Skeletal muscle satellite cell (primary cell): ENCODE results near the gene PRR9. TPM values are rescaled to one million over a fixed set of nuclear protein-coding genes. Genes with fewer than 3 reads are reported as not detected.
"Not testable (repeated sequence)": the region's sequence is repeated elsewhere in the genome, so short reads cannot be mapped to it uniquely, and the experiment has no call there.

Experiments
- H3K27me3 ChIP-seq: 2 replicates; pipeline ENCODE4 v1.7.0; 2013; ENCODE audit warnings: low read length; ENCODE audit not compliant: control insufficient read depth, insufficient read depth
- H3K36me3 ChIP-seq: 2 replicates; pipeline ENCODE4 v1.7.0; 2013; ENCODE audit warnings: mild to moderate bottlenecking, control low read depth, low read length; ENCODE audit not compliant: insufficient read depth
- H3K4me1 ChIP-seq: 2 replicates; pipeline ENCODE4 v1.7.0; 2013; ENCODE audit warnings: low read length; ENCODE audit not compliant: control insufficient read depth, insufficient read depth
- H3K4me2 ChIP-seq: 2 replicates; pipeline ENCODE4 v1.7.0; 2013; ENCODE audit warnings: mild to moderate bottlenecking, low read length
- H3K4me3 ChIP-seq: 2 replicates; pipeline ENCODE4 v1.7.0; 2013; ENCODE audit warnings: low read length
- H3K9ac ChIP-seq: 2 replicates; pipeline ENCODE4 v1.7.0; 2013; ENCODE audit warnings: mild to moderate bottlenecking, low read depth, low read length, moderate library complexity
- H3K9me3 ChIP-seq: replicated peaks from 2 replicates; pipeline ENCODE4 v1.7.0; 2013; ENCODE audit warnings: mild to moderate bottlenecking, control low read depth, low read length
- total RNA-seq: library from RNA; depleted of rRNA; stranded (reverse); fragments of >200 nt; gene quantifications from 2 replicates; pipeline ENCODE4 v1.2.3, GENCODE V29; 2012; rRNA removed

PRR9 gene, protein sequence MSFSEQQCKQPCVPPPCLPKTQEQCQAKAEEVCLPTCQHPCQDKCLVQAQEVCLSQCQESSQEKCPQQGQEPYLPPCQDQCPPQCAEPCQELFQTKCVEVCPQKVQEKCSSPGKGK
- total RNA-seq = not detected in 2 replicates

DNA sequence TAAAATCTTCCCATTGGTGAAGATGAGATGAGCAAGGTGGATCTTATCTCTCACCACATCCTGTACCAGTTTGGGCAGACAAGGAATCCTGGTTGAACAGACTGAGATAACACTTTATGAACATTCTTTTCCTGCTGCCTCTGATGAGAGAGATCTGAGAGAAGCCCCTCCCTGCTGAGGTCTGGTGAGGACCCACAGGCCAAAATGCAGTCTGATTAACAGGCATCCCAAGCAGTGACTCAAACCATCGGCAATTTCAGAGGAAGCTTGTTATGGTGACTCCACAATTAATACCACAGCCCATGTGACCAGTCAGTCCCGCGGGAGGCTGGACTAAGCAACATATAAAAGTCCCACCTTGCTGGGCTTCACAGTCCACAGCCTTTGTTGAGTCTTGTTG lies at the start of gene PRR9:
PRR9 (plus strand) TSS at position 373 of the 400 bp plus-strand sequence. CDS start 561 bp downstream, outside the sequence.
- Histone ChIP-seq H3K27me3 (peaks cover 14% of the 10 kb centered on the region), H3K4me1 (no peaks in the 10 kb centered on the region), H3K4me3 (no peak within 1 kb of the TSS), H3K36me3 (no peaks in the 10 kb centered on the region), H3K9me3 (no peaks in the 10 kb centered on the region), H3K9ac (no peak within 1 kb of the TSS), H3K4me2 (no peak within 1 kb of the TSS)

DNA sequence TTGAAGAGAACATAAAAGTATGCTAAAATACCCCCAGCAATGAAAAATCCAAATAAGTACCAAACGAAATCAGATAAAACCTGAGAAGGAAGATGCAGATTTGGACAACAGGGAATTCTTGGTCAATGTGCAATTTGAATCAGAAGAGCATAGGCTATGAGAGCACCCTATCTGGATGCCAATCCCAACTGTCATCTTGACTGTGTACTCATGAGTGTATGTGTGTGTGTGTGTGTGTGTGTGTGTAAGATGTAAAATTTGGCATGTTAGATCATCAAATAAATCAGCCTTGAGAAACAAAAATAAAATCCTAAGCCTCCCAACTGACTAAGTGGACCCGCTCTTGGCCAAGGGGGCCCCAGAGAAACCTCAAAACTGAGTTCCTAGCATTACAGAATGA lies 48.7 kb upstream of the PRR9 start:
- Histone ChIP-seq H3K9ac (no peak overlapping the region), H3K9me3 (no peaks in the 10 kb centered on the region), H3K27me3 (no peaks in the 10 kb centered on the region), H3K4me2 (no peak overlapping the region), H3K4me3 (no peak overlapping the region), H3K4me1 (no peaks in the 10 kb centered on the region), H3K36me3 (no peaks in the 10 kb centered on the region)

DNA sequence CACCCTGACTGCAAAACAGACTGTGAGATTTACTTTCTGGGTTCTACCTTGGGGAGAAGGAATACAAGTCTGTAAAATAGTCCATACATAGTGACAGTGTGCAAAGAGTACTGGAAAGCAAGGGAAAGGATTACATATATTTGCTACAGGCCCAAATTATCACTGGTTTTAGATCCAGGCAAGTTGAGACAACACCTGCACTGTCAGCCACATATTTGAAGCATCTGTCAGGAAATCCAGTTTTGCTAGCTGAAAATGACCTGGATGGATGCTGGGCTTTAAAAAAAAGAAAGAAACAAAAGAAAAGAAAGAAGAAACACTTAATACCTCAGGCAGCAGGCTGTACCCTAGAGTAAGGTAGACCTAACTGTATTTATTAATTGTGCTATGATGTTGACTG lies 42.8 kb upstream of the PRR9 start:
- H3K4me3 ChIP-seq = no peak overlapping the region

DNA sequence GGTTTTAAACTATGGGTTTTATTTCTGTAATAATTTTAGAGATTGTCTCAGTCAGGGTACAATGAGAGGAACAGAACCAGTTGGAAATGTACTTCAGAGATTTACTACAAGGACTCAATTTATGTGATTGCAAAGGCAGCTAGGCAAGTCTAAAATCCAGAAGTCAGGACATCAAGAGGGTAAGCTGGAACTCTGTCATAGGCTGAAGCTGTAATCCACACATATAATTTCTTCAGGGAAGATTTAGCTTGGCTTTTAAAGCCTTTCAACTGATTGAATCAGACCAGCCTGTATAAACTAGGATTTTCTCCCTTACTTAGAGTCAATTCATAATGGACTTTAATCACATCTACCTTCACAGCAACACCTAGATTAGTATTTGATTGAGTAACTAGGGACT lies 38.5 kb upstream of the PRR9 start:
- Histone ChIP-seq H3K4me3 (no peak overlapping the region), H3K27me3 (no peaks in the 10 kb centered on the region), H3K9ac (no peak overlapping the region), H3K36me3 (no peaks in the 10 kb centered on the region), H3K9me3 (no peaks in the 10 kb centered on the region), H3K4me2 (no peak overlapping the region), H3K4me1 (no peaks in the 10 kb centered on the region)

More for the DNA sequence above, 42.8 kb upstream of the PRR9 start:
- H3K36me3 ChIP-seq = no peaks in the 10 kb centered on the region
- H3K9ac ChIP-seq = no peak overlapping the region
- H3K9me3 ChIP-seq = no peaks in the 10 kb centered on the region
- H3K4me2 ChIP-seq = no peak overlapping the region
- no peaks in the 10 kb centered on the region for H3K27me3 ChIP-seq
- no peaks in the 10 kb centered on the region for H3K4me1 ChIP-seq

DNA sequence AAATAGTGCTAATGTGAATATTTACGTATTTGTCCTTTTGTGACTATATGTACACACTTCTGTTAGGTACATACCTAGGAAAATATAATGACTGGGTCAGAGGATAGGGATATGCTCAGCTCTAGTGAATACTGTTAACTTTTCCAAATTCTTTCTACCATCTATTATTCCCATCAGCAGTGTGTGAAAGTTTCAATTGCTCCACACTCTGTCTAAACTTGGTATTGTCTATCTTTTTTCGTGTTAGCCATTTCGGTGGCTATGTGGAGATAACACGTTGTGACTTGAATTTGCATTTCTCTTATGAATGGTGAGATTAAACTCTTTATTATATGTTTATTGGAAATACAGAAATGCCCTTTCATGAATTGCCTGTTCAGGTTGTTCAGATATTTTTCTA lies 36.8 kb upstream of the PRR9 start:
- H3K9me3 ChIP-seq = no peaks in the 10 kb centered on the region
- no peak overlapping the region for H3K9ac ChIP-seq
- H3K4me1 ChIP-seq = no peaks in the 10 kb centered on the region
- H3K36me3 ChIP-seq = no peaks in the 10 kb centered on the region
- no peak overlapping the region for H3K4me3 ChIP-seq
- H3K4me2 ChIP-seq = no peak overlapping the region
- no peaks in the 10 kb centered on the region for H3K27me3 ChIP-seq

DNA sequence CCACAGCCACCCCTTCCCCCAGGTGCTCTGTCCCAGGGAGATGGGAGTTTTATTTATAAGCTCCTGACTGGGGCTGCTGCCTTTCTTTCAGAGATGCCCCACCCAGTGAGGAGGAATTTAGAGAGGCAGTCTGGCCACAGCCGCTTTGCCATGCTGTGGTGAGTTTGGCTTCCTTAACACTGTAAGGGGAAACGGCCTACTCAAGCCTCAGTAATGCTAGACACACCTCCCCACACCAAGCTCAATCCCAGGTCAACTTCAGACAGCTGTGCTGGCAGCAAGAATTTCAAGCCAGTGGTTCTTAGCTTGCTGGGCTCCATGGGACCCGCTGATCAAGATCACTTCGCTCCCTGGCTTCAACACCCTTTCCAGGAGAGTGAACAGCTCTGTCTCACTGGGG lies 29.1 kb upstream of the PRR9 start:
- not testable (repeated sequence) for H3K4me2 ChIP-seq, H3K36me3 ChIP-seq, H3K9ac ChIP-seq, H3K4me3 ChIP-seq, H3K9me3 ChIP-seq, H3K27me3 ChIP-seq, H3K4me1 ChIP-seq

DNA sequence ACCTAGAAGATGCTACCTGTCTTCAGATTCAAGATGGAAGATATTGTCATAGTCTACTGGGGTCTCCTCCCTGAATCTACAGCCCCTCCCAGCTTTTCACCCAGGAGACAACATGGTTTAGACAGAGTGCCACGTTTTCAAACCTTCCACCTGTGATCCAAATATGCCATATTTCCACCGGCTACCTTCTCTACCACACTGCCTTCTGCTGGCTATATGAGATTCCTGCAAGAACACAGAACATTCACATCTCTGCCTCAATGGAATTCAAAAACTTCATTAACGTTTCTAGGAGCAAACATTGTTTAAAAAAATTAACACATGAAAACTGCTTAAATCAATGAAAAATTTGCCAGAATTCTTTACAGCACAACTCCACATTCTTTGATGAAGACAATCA lies 27.0 kb upstream of the PRR9 start:
- Histone ChIP-seq H3K27me3 (peaks cover 3% of the 10 kb centered on the region), H3K4me3 (no peak overlapping the region), H3K4me1 (no peaks in the 10 kb centered on the region), H3K9ac (no peak overlapping the region), H3K4me2 (no peak overlapping the region), H3K36me3 (no peaks in the 10 kb centered on the region), H3K9me3 (no peaks in the 10 kb centered on the region)

DNA sequence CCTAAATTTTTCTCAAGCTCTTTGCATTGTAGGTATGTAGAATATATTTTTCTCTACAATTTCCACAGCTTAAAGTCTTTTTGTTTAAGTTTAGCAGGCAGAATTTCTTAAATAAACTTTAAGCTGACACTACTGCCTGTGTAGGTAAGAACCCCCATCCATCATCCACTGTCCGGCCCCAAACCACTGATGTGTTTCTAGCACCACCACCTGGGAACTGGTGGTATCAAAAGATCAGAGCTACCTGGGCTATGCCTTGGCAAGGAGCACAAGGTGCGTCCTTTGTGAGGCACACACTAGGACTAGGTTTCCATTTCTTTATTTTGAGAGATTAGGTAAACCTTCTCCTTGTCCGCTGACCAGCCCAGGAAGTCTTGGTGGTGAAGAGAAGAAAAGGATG lies 24.7 kb upstream of the PRR9 start:
- no peaks in the 10 kb centered on the region for H3K36me3 ChIP-seq

DNA sequence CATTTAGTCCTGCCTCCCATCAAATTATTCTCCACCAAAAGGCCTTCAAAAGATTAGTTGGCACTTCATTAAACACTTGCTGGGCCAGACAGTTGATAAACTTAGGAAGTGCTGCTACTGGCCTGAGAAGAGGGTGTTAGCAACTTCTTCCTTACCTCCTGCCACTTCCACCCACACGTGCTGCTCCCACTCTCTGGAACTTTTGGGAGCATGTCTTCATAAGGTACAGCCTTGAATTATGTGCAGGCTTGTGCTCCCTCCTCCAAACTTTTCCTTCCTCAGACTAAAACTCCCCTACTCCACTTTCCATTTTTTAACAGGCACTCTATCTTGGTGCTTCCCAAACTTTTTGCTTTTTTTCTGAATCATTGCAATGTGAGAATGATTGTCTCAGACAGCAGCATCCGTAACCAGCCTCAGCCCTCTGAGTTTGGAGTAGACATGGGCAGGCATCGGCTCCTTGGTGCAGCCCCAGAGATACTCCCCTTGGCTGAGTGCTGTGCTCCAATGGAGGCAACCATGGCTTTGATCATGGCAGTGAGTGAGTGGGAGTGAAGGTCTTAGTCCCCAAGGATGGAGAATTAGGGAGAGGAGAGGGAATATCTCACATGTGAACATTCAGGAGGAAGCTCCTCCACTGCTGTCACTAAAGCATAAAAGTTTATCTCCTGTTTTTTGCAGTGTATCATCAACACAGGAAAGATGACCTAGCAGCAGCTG lies 22.9 kb upstream of the PRR9 start:
- H3K4me1 ChIP-seq = no peaks in the 10 kb centered on the region

More for the DNA sequence above, 24.7 kb upstream of the PRR9 start:
- Histone ChIP-seq H3K9ac (no peak overlapping the region), H3K9me3 (no peaks in the 10 kb centered on the region), H3K27me3 (peaks cover 3% of the 10 kb centered on the region), H3K4me2 (no peak overlapping the region), H3K4me1 (no peaks in the 10 kb centered on the region), H3K4me3 (no peak overlapping the region)

DNA sequence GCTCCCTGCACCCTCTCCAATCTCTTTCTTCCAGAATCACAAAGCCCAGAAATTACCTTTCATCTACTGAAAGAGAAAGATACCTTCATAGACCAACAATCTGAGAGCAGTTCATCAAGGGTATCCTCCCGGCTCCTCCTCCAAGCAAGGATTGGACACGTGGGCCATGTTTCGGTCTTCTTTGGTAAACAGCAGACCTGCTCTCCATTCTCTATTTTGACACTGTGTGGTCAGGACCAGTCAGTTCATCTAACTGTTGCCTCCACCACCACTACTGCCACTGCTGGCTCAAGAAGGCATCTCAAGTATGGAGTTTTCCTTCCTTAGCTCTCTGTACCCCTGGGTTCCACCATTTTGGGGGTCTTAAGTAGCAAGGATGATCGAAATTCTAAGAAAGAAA lies 22.2 kb upstream of the PRR9 start:
- Histone ChIP-seq H3K27me3 (peaks cover 3% of the 10 kb centered on the region), H3K9me3 (no peaks in the 10 kb centered on the region), H3K4me1 (no peaks in the 10 kb centered on the region), H3K36me3 (no peaks in the 10 kb centered on the region), H3K4me3 (no peak overlapping the region), H3K4me2 (no peak overlapping the region), H3K9ac (no peak overlapping the region)

More for the DNA sequence above, 22.9 kb upstream of the PRR9 start:
- Histone ChIP-seq H3K4me2 (no peak overlapping the region), H3K9me3 (no peaks in the 10 kb centered on the region), H3K4me3 (no peak overlapping the region), H3K27me3 (peaks cover 3% of the 10 kb centered on the region), H3K36me3 (no peaks in the 10 kb centered on the region), H3K9ac (no peak overlapping the region)

DNA sequence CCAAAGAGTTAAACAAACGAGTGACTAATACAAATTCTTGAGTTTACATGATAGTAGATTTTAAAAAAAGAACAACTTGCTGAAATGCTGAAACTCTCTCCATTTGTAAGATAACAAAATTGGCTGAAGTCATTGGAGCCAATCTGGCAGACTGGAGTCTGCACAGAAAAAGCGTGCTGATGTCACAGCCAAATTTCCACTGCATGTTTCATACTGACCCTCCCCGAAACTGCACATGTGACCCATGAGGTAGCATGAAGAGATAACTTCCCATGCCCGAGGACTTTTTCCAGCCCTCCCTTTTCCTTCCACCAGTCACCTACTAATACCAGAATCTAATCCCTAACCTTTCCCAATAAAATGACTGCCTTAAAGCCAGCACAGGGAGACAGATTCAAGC lies 15.4 kb upstream of the PRR9 start:
- Histone ChIP-seq H3K9me3 (no peaks in the 10 kb centered on the region), H3K36me3 (no peaks in the 10 kb centered on the region), H3K4me2 (no peak overlapping the region), H3K4me1 (no peaks in the 10 kb centered on the region), H3K27me3 (no peaks in the 10 kb centered on the region), H3K4me3 (no peak overlapping the region), H3K9ac (no peak overlapping the region)

DNA sequence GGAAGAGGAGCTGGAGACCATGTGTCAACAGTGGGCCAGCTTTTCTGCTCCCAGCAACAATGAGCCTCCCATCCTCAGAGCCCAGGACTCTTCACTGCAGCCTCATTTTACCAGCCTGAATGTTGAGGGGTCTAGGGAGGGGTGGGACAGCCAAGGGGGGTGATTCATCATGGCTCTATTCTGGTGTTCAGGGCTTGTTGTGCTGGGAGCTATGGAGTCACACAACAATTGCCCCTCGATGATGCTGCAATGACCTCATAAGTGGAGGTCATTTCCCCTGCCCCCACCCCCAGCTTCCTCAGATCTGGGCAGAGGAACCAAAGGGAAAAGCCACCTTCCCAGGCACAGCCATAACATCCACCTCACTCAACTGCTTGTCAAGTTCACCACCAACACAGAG lies 14.3 kb upstream of the PRR9 start, which contains the start of gene LELP1:
LELP1 (plus strand) TSS at position 301 of the 400 bp plus-strand sequence. CDS start 1,278 bp downstream, outside the sequence.
- Histone ChIP-seq H3K9ac (no peak within 1 kb of the TSS), H3K4me2 (no peak within 1 kb of the TSS), H3K4me1 (no peaks in the 10 kb centered on the region), H3K27me3 (no peaks in the 10 kb centered on the region), H3K36me3 (no peaks in the 10 kb centered on the region), H3K4me3 (no peak within 1 kb of the TSS), H3K9me3 (no peaks in the 10 kb centered on the region)
